ENCODE data around the gene S100A8. TPM values are rescaled to one million over a fixed set of nuclear protein-coding genes. Genes with fewer than 3 reads are reported as not detected.

The S100A8 gene
- total RNA-seq, 1 donor from 2014 or later = not detected

- Histone ChIP-seq H3K79me2 (ENCODE audit: insufficient read depth, low read length) (no peaks in the 10 kb centered on the region), H3K4me2 (ENCODE audit: low read length) (no peak overlapping the region), H3K4me3 (ENCODE audit: insufficient read depth, low read depth, low read length) (no peak overlapping the region), H3K9me3 (ENCODE audit: insufficient read depth, low read depth, low read length) (no peaks in the 10 kb centered on the region), H2AFZ (ENCODE audit: low read depth, low read length) (no peak overlapping the region), H3K36me3 (ENCODE audit: insufficient read depth, low read length) (no peaks in the 10 kb centered on the region), H3K4me1 (ENCODE audit: insufficient read depth, low read length) (no peaks in the 10 kb centered on the region), H3K9ac (ENCODE audit: low read length) (no peak overlapping the region), H3K27ac (ENCODE audit: low read depth, low read length) (no peak overlapping the region), H3K27me3 (ENCODE audit: insufficient read depth, low read length) (peaks cover 2% of the 10 kb centered on the region), H4K20me1 (ENCODE audit: insufficient read depth, low read length) (no peaks in the 10 kb centered on the region)
- H3K36me3 Mint-ChIP-seq (ENCODE audit: low read depth, unreplicated experiment) = no peaks in the 10 kb centered on the region
- H3K9me3 Mint-ChIP-seq (ENCODE audit: unreplicated experiment) = no peaks in the 10 kb centered on the region
- H3K4me1 Mint-ChIP-seq (ENCODE audit: low read depth, unreplicated experiment) = peaks cover 12% of the 10 kb centered on the region
- H3K27ac Mint-ChIP-seq (ENCODE audit: unreplicated experiment) = no peak overlapping the region
- H3K27me3 Mint-ChIP-seq (ENCODE audit: low read depth, unreplicated experiment) = peaks cover 49% of the 10 kb centered on the region
- H3K4me3 Mint-ChIP-seq (ENCODE audit: unreplicated experiment) = no peak overlapping the region
- DNase-seq (ENCODE audit: low read depth) (no peak), FAIRE-seq (no peak)
- no peak for TF ChIP-seq CTCF (IDR thresholded peaks at IDR 0.05; ENCODE audit: insufficient read depth, low read depth, low read length)
- no peak for TF ChIP-seq EZH2 (IDR thresholded peaks at IDR 0.05; ENCODE audit: insufficient read depth, low read length)
These were observed 45.4 kb downstream of the S100A8 start for GRCh38 chr1:153345187-153346076.

- Mint-ChIP-seq H3K9me3 (ENCODE audit: unreplicated experiment) (no peaks in the 10 kb centered on the region), H3K4me1 (ENCODE audit: low read depth, unreplicated experiment) (peaks cover 12% of the 10 kb centered on the region), H3K27me3 (ENCODE audit: low read depth, unreplicated experiment) (peaks cover 43% of the 10 kb centered on the region), H3K4me3 (ENCODE audit: unreplicated experiment) (no peak overlapping the region), H3K27ac (ENCODE audit: unreplicated experiment) (no peak overlapping the region), H3K36me3 (ENCODE audit: low read depth, unreplicated experiment) (no peaks in the 10 kb centered on the region)
- Histone ChIP-seq H4K20me1 (ENCODE audit: insufficient read depth, low read length) (no peaks in the 10 kb centered on the region), H3K79me2 (ENCODE audit: insufficient read depth, low read length) (no peaks in the 10 kb centered on the region), H3K4me1 (ENCODE audit: insufficient read depth, low read length) (no peaks in the 10 kb centered on the region), H3K9me3 (ENCODE audit: insufficient read depth, low read depth, low read length) (no peaks in the 10 kb centered on the region), H2AFZ (ENCODE audit: low read depth, low read length) (no peak overlapping the region), H3K27ac (ENCODE audit: low read depth, low read length) (no peak overlapping the region), H3K4me3 (ENCODE audit: insufficient read depth, low read depth, low read length) (no peak overlapping the region), H3K9ac (ENCODE audit: low read length) (no peak overlapping the region), H3K4me2 (ENCODE audit: low read length) (no peak overlapping the region), H3K27me3 (ENCODE audit: insufficient read depth, low read length) (peaks cover 2% of the 10 kb centered on the region), H3K36me3 (ENCODE audit: insufficient read depth, low read length) (no peaks in the 10 kb centered on the region)
- TF ChIP-seq EZH2 (IDR thresholded peaks at IDR 0.05; ENCODE audit: insufficient read depth, low read length) (no peak), CTCF (IDR thresholded peaks at IDR 0.05; ENCODE audit: insufficient read depth, low read depth, low read length) (no peak)
- no peak for FAIRE-seq
- no peak for DNase-seq (ENCODE audit: low read depth)
These were observed 46.2 kb downstream of the S100A8 start for GRCh38 chr1:153344718-153345025.
